ENCODE measurements around the gene BICDL1.

- TF ChIP-seq CTCF (IDR thresholded peaks at IDR 0.05 in 8 of 11, conservative IDR thresholded peaks at IDR 0.05 in 3 of 11) (no peak), POLR2A (IDR thresholded peaks at IDR 0.05) (no peak)
These were observed 6.0 kb downstream of the BICDL1 start for GRCh38 chr12:119994892-119995658.
